A673 (cell line): Measurements from ENCODE around the gene FNIP1. TPM values are rescaled to one million over a fixed set of nuclear protein-coding genes. Genes with fewer than 3 reads are reported as not detected.
A peak's percentile ranks its signal among the peaks of the same experiment; 100 is the strongest.
"Not testable (repeated sequence)": the region's sequence is repeated elsewhere in the genome, so short reads cannot be mapped to it uniquely, and the experiment has no call there.

ENCODE experiments used
- BruUV-seq: library from RNA; stranded (reverse); fragments of 400-500 nt; replicated peaks from 2 replicates; lab custom pipeline; 2021; lab: Mats Ljungman, UMichigan
- CTCF ChIA-PET: fragments of 300-600 bp; sonication (Branson Sonifier 250); formaldehyde crosslinking; loops from one replicate; lab custom pipeline; 2022; ENCODE audit warnings: antibody characterized with exemption; lab: Charles Lee
- POLR2A ChIA-PET: fragments of 300-600 bp; sonication (Branson Sonifier 250); formaldehyde crosslinking; loops from one replicate; lab custom pipeline; 2022; ENCODE audit warnings: antibody characterized with exemption; ENCODE audit not compliant: low non-redundant PET; lab: Charles Lee
- DNase-seq: peaks from one replicate; pipeline ENCODE4 v3.0.0-alpha.2; 2015; ENCODE audit warnings: low spot score
- H3K27ac ChIP-seq: fragments of 200-600 bp; sonication (generic); 2 replicates; pipeline ENCODE4 v1.5.1; 2016; ENCODE audit warnings: mixed run types, low read depth, mild to moderate bottlenecking, mixed read lengths, antibody characterized with exemption, low read length; ENCODE audit not compliant: poor library complexity, severe bottlenecking
- H3K27me3 ChIP-seq: fragments of 200-600 bp; sonication (generic); replicated peaks from 2 replicates; pipeline ENCODE4 v1.6.1; 2017; ENCODE audit warnings: mixed run types, low read depth, mild to moderate bottlenecking, mixed read lengths, antibody characterized with exemption, low read length; ENCODE audit not compliant: insufficient read depth, poor library complexity
- H3K36me3 ChIP-seq: fragments of 200-600 bp; sonication (generic); 2 replicates; pipeline ENCODE4 v1.6.1; 2016; ENCODE audit warnings: mixed run types, mild to moderate bottlenecking, mixed read lengths, antibody characterized with exemption, low read length; ENCODE audit not compliant: insufficient read depth, poor library complexity, severe bottlenecking
- H3K4me1 ChIP-seq: fragments of 200-600 bp; sonication (generic); 2 replicates; pipeline ENCODE4 v1.6.1; 2017; ENCODE audit warnings: mixed run types, mild to moderate bottlenecking, mixed read lengths, antibody characterized with exemption, low read length; ENCODE audit not compliant: insufficient read depth, poor library complexity, severe bottlenecking
- H3K4me3 ChIP-seq: fragments of 200-600 bp; sonication (generic); 2 replicates; pipeline ENCODE4 v1.5.1; 2016; ENCODE audit warnings: low read depth, mixed run types, mild to moderate bottlenecking, mixed read lengths, low read length; ENCODE audit not compliant: poor library complexity, severe bottlenecking
- H3K9me3 ChIP-seq: fragments of 200-600 bp; sonication (generic); 2 replicates; pipeline ENCODE4 v1.6.1; 2016; ENCODE audit warnings: mixed run types, low read depth, mild to moderate bottlenecking, mixed read lengths, antibody characterized with exemption, low read length; ENCODE audit not compliant: poor library complexity, severe bottlenecking
- CTCF ChIP-seq: fragments of 300-800, 200-600 bp; sonication (generic); conservative IDR thresholded peaks from 2 replicates; pipeline ENCODE4 v1.5.1; 2017; ENCODE audit warnings: low read depth, mild to moderate bottlenecking, antibody characterized with exemption, low read length, moderate library complexity, mixed read lengths
- EZH2 ChIP-seq: fragments of 200-600 bp; sonication (generic); IDR thresholded peaks from 2 replicates; pipeline ENCODE4 v1.6.1; 2017; ENCODE audit warnings: borderline replicate concordance, low read depth, mild to moderate bottlenecking, mixed read lengths, antibody characterized with exemption, low read length; ENCODE audit not compliant: poor library complexity, severe bottlenecking
- intact Hi-C: fragments of 100-400 bp; cut with micrococcal nuclease; formaldehyde crosslinking; loops from one replicate; pipeline ENCODE4 v1.10.0; 2022; ENCODE audit not compliant: unreplicated experiment
- total RNA-seq: library from RNA; stranded (reverse); gene quantifications from 2 replicates; pipeline ENCODE4 v1.2.3, GENCODE V29; 2021

Gene FNIP1
- total RNA-seq, 1 experiment from 2014 or later, result 22.9 TPM

- no peak overlapping the region for H3K4me3 ChIP-seq
- intact Hi-C loops, result no loop called here
- TF ChIP-seq EZH2 (no peak), CTCF (no peak)
- CTCF ChIA-PET, result no interaction called here
- H3K36me3 ChIP-seq, result peaks cover 10% of the 10 kb centered on the region
- no peaks in the 10 kb centered on the region for H3K9me3 ChIP-seq
- BruUV-seq, result no TSS peak
- DNase-seq, result peak; percentile 35
- H3K4me1 ChIP-seq, result no peaks in the 10 kb centered on the region
- POLR2A ChIA-PET, result no interaction called here
- H3K27ac ChIP-seq, result no peak overlapping the region
- H3K27me3 ChIP-seq, result no peaks in the 10 kb centered on the region
Observed at GRCh38 chr5:131679911-131680310, 116.9 kb downstream of the FNIP1 start.

- CTCF ChIA-PET, H3K27ac ChIP-seq, H3K9me3 ChIP-seq, H3K27me3 ChIP-seq, H3K4me3 ChIP-seq, POLR2A ChIA-PET, BruUV-seq, DNase-seq, H3K4me1 ChIP-seq, intact Hi-C loops: not testable (repeated sequence)
- peaks cover 10% of the 10 kb centered on the region for H3K36me3 ChIP-seq
Observed at GRCh38 chr5:131678273-131678672, 118.5 kb downstream of the FNIP1 start.

GRCh38 chr5:131677115-131677514, 119.7 kb downstream of the FNIP1 start:
- peaks cover 10% of the 10 kb centered on the region for H3K36me3 ChIP-seq
- no peak for TF ChIP-seq EZH2
- TF ChIP-seq CTCF, result no peak
- no peaks in the 10 kb centered on the region for H3K27me3 ChIP-seq
- H3K27ac ChIP-seq, result no peak overlapping the region
- ChIA-PET CTCF (no interaction called here), POLR2A (no interaction called here)
- no peak overlapping the region for H3K4me3 ChIP-seq
- no peaks in the 10 kb centered on the region for H3K9me3 ChIP-seq
- DNase-seq, result no peak
- H3K4me1 ChIP-seq, result no peaks in the 10 kb centered on the region
- intact Hi-C loops, result no loop called here
- BruUV-seq, result no TSS peak

- TF ChIP-seq EZH2, result no peak
- no peak for TF ChIP-seq CTCF
- Histone ChIP-seq H3K36me3 (peaks cover 24% of the 10 kb centered on the region), H3K27ac (no peak overlapping the region), H3K4me1 (no peaks in the 10 kb centered on the region), H3K9me3 (no peaks in the 10 kb centered on the region), H3K4me3 (no peak overlapping the region), H3K27me3 (no peaks in the 10 kb centered on the region)
- intact Hi-C loops, result no loop called here
- ChIA-PET CTCF (no interaction called here), POLR2A (no interaction called here)
- no TSS peak for BruUV-seq
- DNase-seq, result no peak
Observed at GRCh38 chr5:131672776-131673175, 124.0 kb downstream of the FNIP1 start.
